Pulmonary artery endothelial cell (primary cell): ENCODE measurements around the gene TRANK1. TPM values are rescaled to one million over a fixed set of nuclear protein-coding genes. Genes with fewer than 3 reads are reported as not detected.
"Not testable (repeated sequence)": the region's sequence is repeated elsewhere in the genome, so short reads cannot be mapped to it uniquely, and the experiment has no call there.

ENCODE experiments used
- DNase-seq: peaks from one replicate; pipeline ENCODE4 v3.0.0-alpha.2; 2011; ENCODE audit warnings: low read depth, low spot score
- total RNA-seq: library from RNA; depleted of rRNA; stranded (reverse); fragments of >200 nt; gene quantifications from 2 replicates; pipeline ENCODE4 v1.2.3, GENCODE V29; 2014

TRANK1 gene
- total RNA-seq, 1 donor from 2014 or later, result 7.7 TPM

- DNase-seq, result no peak
Measured at GRCh38 chr3:36920884-36921567, 23.8 kb downstream of the TRANK1 start.

- no peak for DNase-seq
Measured at GRCh38 chr3:36919439-36920160, 25.3 kb downstream of the TRANK1 start.

GRCh38 chr3:36918050-36918449 lies 26.8 kb downstream of the TRANK1 start:
- DNase-seq, result no peak

- DNase-seq, result no peak
Measured at GRCh38 chr3:36911990-36912804, 32.7 kb downstream of the TRANK1 start.

- DNase-seq, result no peak
Measured at GRCh38 chr3:36909666-36910065, 35.2 kb downstream of the TRANK1 start.

GRCh38 chr3:36909181-36909580 lies 35.7 kb downstream of the TRANK1 start:
- no peak for DNase-seq

- DNase-seq, result no peak
Measured at GRCh38 chr3:36908647-36909180, 36.1 kb downstream of the TRANK1 start.

- DNase-seq, result peak; percentile 52
Measured at GRCh38 chr3:36907911-36908646, 36.8 kb downstream of the TRANK1 start.

- DNase-seq, result no peak
Measured at GRCh38 chr3:36906504-36907149, 38.2 kb downstream of the TRANK1 start.

GRCh38 chr3:36905545-36905944 lies 39.3 kb downstream of the TRANK1 start:
- DNase-seq, result no peak

GRCh38 chr3:36904641-36905040 lies 40.2 kb downstream of the TRANK1 start:
- no peak for DNase-seq

GRCh38 chr3:36904065-36904464 lies 40.8 kb downstream of the TRANK1 start:
- DNase-seq, result not testable (repeated sequence)

GRCh38 chr3:36903119-36903882 lies 41.6 kb downstream of the TRANK1 start:
- no peak for DNase-seq

- DNase-seq, result no peak
Measured at GRCh38 chr3:36901588-36901987, 43.3 kb downstream of the TRANK1 start.

GRCh38 chr3:36900474-36901443 lies 44.1 kb downstream of the TRANK1 start:
- DNase-seq, result no peak

- DNase-seq, result no peak
Measured at GRCh38 chr3:36895496-36896409, 49.1 kb downstream of the TRANK1 start.

- DNase-seq, result no peak
Measured at GRCh38 chr3:36894914-36895313, 49.9 kb downstream of the TRANK1 start.

- no peak for DNase-seq
Measured at GRCh38 chr3:36893826-36894225, 51.0 kb downstream of the TRANK1 start.
